IMR-90 (cell line): ENCODE measurements around the gene MAB21L2.

Experiments used
- BHLHE40 ChIP-seq: fragments of 150-350 bp; IDR thresholded peaks from 2 replicates; pipeline ENCODE4 v1.6.1; 2016; ENCODE audit warnings: mild to moderate bottlenecking, low read depth, low read length
- CEBPB ChIP-seq: IDR thresholded peaks from 2 replicates; pipeline ENCODE4 v1.6.1; 2012; ENCODE audit warnings: low read depth, low read length, improper control_type of control experiment
- MAFK ChIP-seq: IDR thresholded peaks from 2 replicates; pipeline ENCODE4 v1.6.1; 2012; ENCODE audit warnings: low read depth, low read length, improper control_type of control experiment
- MAZ ChIP-seq: IDR thresholded peaks from 2 replicates; pipeline ENCODE4 v1.6.1; 2012; ENCODE audit warnings: low read depth, mild to moderate bottlenecking, low read length, improper control_type of control experiment, moderate library complexity, borderline replicate concordance
- NFE2L2 ChIP-seq: fragments of 150-350 bp; IDR thresholded peaks from 2 replicates; pipeline ENCODE4 v1.6.1; 2016; ENCODE audit warnings: low read depth, mild to moderate bottlenecking, low read length
- POLR2A ChIP-seq: IDR thresholded peaks from 2 replicates; pipeline ENCODE4 v1.6.1; 2012; ENCODE audit warnings: mild to moderate bottlenecking, low read depth, low read length
- RAD21 ChIP-seq: IDR thresholded peaks from 2 replicates; pipeline ENCODE4 v1.6.1; 2012; ENCODE audit warnings: low read length, improper control_type of control experiment
- RCOR1 ChIP-seq: IDR thresholded peaks from 2 replicates; pipeline ENCODE4 v1.6.1; 2012; ENCODE audit warnings: mild to moderate bottlenecking, low read length, improper control_type of control experiment; ENCODE audit not compliant: insufficient replicate concordance
- USF2 ChIP-seq: fragments of 150-350 bp; IDR thresholded peaks from 2 replicates; pipeline ENCODE4 v1.6.1; 2017; ENCODE audit warnings: mild to moderate bottlenecking, antibody characterized with exemption, low read length, low read depth
- TF ChIP-seq, protein P1 (sequence below): conservative IDR thresholded peaks from 2 replicates; pipeline ENCODE4 v1.5.1; 2012; ENCODE audit warnings: mild to moderate bottlenecking, low read depth, low read length, improper control_type of control experiment
- TF ChIP-seq, protein P2 (sequence below): fragments of 150-350 bp; IDR thresholded peaks from 2 replicates; pipeline ENCODE4 v1.6.1; 2016; ENCODE audit warnings: low read depth, mild to moderate bottlenecking, low read length, moderate library complexity, borderline replicate concordance

GRCh38 chr4:150569998-150570535 is 11.9 kb upstream of the MAB21L2 start:
- TF ChIP-seq, protein P1, sequence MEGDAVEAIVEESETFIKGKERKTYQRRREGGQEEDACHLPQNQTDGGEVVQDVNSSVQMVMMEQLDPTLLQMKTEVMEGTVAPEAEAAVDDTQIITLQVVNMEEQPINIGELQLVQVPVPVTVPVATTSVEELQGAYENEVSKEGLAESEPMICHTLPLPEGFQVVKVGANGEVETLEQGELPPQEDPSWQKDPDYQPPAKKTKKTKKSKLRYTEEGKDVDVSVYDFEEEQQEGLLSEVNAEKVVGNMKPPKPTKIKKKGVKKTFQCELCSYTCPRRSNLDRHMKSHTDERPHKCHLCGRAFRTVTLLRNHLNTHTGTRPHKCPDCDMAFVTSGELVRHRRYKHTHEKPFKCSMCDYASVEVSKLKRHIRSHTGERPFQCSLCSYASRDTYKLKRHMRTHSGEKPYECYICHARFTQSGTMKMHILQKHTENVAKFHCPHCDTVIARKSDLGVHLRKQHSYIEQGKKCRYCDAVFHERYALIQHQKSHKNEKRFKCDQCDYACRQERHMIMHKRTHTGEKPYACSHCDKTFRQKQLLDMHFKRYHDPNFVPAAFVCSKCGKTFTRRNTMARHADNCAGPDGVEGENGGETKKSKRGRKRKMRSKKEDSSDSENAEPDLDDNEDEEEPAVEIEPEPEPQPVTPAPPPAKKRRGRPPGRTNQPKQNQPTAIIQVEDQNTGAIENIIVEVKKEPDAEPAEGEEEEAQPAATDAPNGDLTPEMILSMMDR: no peak
- TF ChIP-seq CEBPB: no peak
- TF ChIP-seq USF2: no peak
- no peak for TF ChIP-seq POLR2A
- TF ChIP-seq RAD21: no peak
- TF ChIP-seq NFE2L2: no peak
- TF ChIP-seq BHLHE40: no peak
- TF ChIP-seq MAFK: 0 out of 2 replicates have a peak, but pooled peaks have one; percentile 45
- TF ChIP-seq MAZ: no peak
- TF ChIP-seq RCOR1: no peak
- TF ChIP-seq, protein P2, sequence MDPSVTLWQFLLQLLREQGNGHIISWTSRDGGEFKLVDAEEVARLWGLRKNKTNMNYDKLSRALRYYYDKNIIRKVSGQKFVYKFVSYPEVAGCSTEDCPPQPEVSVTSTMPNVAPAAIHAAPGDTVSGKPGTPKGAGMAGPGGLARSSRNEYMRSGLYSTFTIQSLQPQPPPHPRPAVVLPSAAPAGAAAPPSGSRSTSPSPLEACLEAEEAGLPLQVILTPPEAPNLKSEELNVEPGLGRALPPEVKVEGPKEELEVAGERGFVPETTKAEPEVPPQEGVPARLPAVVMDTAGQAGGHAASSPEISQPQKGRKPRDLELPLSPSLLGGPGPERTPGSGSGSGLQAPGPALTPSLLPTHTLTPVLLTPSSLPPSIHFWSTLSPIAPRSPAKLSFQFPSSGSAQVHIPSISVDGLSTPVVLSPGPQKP: no peak
